ELF-1 (cell line): Measurements from ENCODE around the gene ANTXR1.

Source experiments
- DNase-seq: peaks from one replicate; pipeline ENCODE4 v3.0.0-alpha.2; 2016; ENCODE audit warnings: low read depth, low spot score

The ANTXR1 gene

GRCh38 chr2:69033461-69034095, 20.6 kb downstream of the ANTXR1 start:
- DNase-seq: no peak

GRCh38 chr2:69034122-69034521, 21.1 kb downstream of the ANTXR1 start:
- DNase-seq: no peak

GRCh38 chr2:69034845-69035244, 21.9 kb downstream of the ANTXR1 start:
- no peak for DNase-seq

GRCh38 chr2:69036926-69037325, 23.9 kb downstream of the ANTXR1 start:
- DNase-seq: no peak

- no peak for DNase-seq
Measured at GRCh38 chr2:69041214-69041613, 28.2 kb downstream of the ANTXR1 start.

GRCh38 chr2:69043736-69044400, 30.9 kb downstream of the ANTXR1 start:
- no peak for DNase-seq

- DNase-seq: no peak
Measured at GRCh38 chr2:69046221-69046662, 33.3 kb downstream of the ANTXR1 start.

- DNase-seq: no peak
Measured at GRCh38 chr2:69047625-69048145, 34.7 kb downstream of the ANTXR1 start.

GRCh38 chr2:69050802-69051201, 37.8 kb downstream of the ANTXR1 start:
- DNase-seq: no peak

- no peak for DNase-seq
Measured at GRCh38 chr2:69053416-69053965, 40.5 kb downstream of the ANTXR1 start.

- no peak for DNase-seq
Measured at GRCh38 chr2:69054431-69054830, 41.5 kb downstream of the ANTXR1 start.

- no peak for DNase-seq
Measured at GRCh38 chr2:69055688-69056470, 42.9 kb downstream of the ANTXR1 start.

GRCh38 chr2:69057660-69058059, 44.7 kb downstream of the ANTXR1 start:
- no peak for DNase-seq

- DNase-seq: no peak
Measured at GRCh38 chr2:69059731-69060290, 46.8 kb downstream of the ANTXR1 start.

- no peak for DNase-seq
Measured at GRCh38 chr2:69060938-69061501, 48.0 kb downstream of the ANTXR1 start.

GRCh38 chr2:69061525-69061924, 48.5 kb downstream of the ANTXR1 start:
- DNase-seq: no peak

- no peak for DNase-seq
Measured at GRCh38 chr2:69062307-69062962, 49.5 kb downstream of the ANTXR1 start.

- DNase-seq: no peak
Measured at GRCh38 chr2:69065735-69066336, 52.9 kb downstream of the ANTXR1 start.

GRCh38 chr2:69067026-69067630, 54.1 kb downstream of the ANTXR1 start:
- DNase-seq: no peak

GRCh38 chr2:69067866-69068265, 54.9 kb downstream of the ANTXR1 start:
- no peak for DNase-seq
